Central memory CD8-positive, alpha-beta T cell (primary cell): ENCODE data around the gene PACRG.

Experiments
- ATAC-seq: fragments of 150-1000 bp; cut with Tn5 transposase; replicated peaks from 2 replicates; pipeline ENCODE4 v1.10.0; 2022; ENCODE audit warnings: mild to moderate bottlenecking, moderate FRiP score, moderate number of reproducible peaks; ENCODE audit not compliant: poor library complexity, severe bottlenecking; ENCODE audit errors: extremely low read depth
- DNase-seq, 2 donors: peaks; one replicate each; pipeline ENCODE4 v3.0.0; 2021; ENCODE audit warnings: low spot score in 2 of 2
- H3K27ac Mint-ChIP-seq: one replicate; pipeline ENCODE4 v1.8.0; 2022; ENCODE audit warnings: low read depth, mild to moderate bottlenecking, moderate library complexity, mixed read lengths
- H3K27me3 Mint-ChIP-seq: one replicate; pipeline ENCODE4 v1.8.0; 2022; ENCODE audit warnings: mixed read lengths
- H3K36me3 Mint-ChIP-seq: one replicate; pipeline ENCODE4 v1.8.0; 2022; ENCODE audit warnings: mild to moderate bottlenecking, moderate library complexity, mixed read lengths; ENCODE audit not compliant: insufficient read depth
- H3K4me1 Mint-ChIP-seq: one replicate; pipeline ENCODE4 v1.8.0; 2022; ENCODE audit warnings: mixed read lengths
- H3K4me3 Mint-ChIP-seq: one replicate; pipeline ENCODE4 v1.8.0; 2022; ENCODE audit warnings: mild to moderate bottlenecking, moderate library complexity, mixed read lengths
- H3K9me3 Mint-ChIP-seq: one replicate; pipeline ENCODE4 v1.8.0; 2022; ENCODE audit warnings: mixed read lengths

PACRG gene

GRCh38 chr6:163339466-163339865 lies 611.7 kb downstream of the PACRG start:
- peaks cover 5% of the 10 kb centered on the region for H3K4me1 Mint-ChIP-seq
- peaks cover 2% of the 10 kb centered on the region for H3K36me3 Mint-ChIP-seq
- H3K27me3 Mint-ChIP-seq = peaks cover 23% of the 10 kb centered on the region
- no peak overlapping the region for H3K4me3 Mint-ChIP-seq
- no peak for DNase-seq
- H3K9me3 Mint-ChIP-seq = no peaks in the 10 kb centered on the region
- H3K27ac Mint-ChIP-seq = no peak overlapping the region
- no peak for ATAC-seq

- H3K9me3 Mint-ChIP-seq = no peaks in the 10 kb centered on the region
- peaks cover 2% of the 10 kb centered on the region for H3K36me3 Mint-ChIP-seq
- peaks cover 15% of the 10 kb centered on the region for H3K27me3 Mint-ChIP-seq
- H3K4me1 Mint-ChIP-seq = peaks cover 5% of the 10 kb centered on the region
- no peak overlapping the region for H3K4me3 Mint-ChIP-seq
- no peak for ATAC-seq
- no peak overlapping the region for H3K27ac Mint-ChIP-seq
- no peak for DNase-seq
These were observed 612.6 kb downstream of the PACRG start for GRCh38 chr6:163340201-163340887.

DNA sequence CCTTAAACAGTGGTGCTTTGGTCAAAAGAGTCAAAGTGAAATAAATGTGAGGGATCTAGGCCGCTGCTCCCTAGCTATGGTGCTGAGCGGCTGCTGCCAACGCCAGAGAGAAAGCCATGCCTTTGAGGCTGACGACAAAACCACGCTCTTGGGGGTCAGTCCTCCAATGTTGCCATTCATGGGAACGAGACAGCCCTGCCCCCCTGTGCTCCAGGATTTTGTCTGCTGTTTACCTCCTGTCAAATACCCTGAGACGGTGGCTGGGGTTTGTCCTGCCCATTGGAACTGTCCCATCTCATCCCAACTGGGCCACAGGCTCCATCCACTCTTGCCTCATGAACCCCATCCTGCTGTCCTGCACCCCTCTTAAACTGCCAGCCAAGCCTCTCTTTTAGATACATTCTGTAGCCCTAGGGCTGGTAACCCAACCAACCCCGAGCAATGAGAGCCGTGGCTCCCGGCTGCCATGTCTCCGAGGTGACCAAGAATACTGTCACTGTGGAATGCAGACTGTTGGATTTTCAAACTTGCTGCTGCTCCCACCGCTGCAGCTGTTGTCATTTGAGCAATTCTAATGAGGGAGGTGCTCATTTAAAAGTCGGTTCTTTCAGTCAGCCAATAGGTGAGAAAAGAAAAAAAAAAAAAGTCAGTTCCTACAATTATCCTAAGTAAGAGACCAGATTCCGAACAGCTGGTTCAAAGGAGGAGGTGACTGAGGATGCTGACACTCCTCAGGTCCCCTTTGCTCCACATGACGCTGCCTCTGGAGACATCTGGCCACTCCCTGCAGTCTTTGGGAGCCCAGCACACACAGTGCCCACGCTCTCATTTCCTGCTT lies 613.7 kb downstream of the PACRG start:
- no peak overlapping the region for H3K4me3 Mint-ChIP-seq
- no peak for ATAC-seq
- peaks cover 3% of the 10 kb centered on the region for H3K4me1 Mint-ChIP-seq
- no peak for DNase-seq
- no peaks in the 10 kb centered on the region for H3K9me3 Mint-ChIP-seq
- H3K27me3 Mint-ChIP-seq = peaks cover 7% of the 10 kb centered on the region
- peaks cover 4% of the 10 kb centered on the region for H3K36me3 Mint-ChIP-seq
- no peak overlapping the region for H3K27ac Mint-ChIP-seq

DNA sequence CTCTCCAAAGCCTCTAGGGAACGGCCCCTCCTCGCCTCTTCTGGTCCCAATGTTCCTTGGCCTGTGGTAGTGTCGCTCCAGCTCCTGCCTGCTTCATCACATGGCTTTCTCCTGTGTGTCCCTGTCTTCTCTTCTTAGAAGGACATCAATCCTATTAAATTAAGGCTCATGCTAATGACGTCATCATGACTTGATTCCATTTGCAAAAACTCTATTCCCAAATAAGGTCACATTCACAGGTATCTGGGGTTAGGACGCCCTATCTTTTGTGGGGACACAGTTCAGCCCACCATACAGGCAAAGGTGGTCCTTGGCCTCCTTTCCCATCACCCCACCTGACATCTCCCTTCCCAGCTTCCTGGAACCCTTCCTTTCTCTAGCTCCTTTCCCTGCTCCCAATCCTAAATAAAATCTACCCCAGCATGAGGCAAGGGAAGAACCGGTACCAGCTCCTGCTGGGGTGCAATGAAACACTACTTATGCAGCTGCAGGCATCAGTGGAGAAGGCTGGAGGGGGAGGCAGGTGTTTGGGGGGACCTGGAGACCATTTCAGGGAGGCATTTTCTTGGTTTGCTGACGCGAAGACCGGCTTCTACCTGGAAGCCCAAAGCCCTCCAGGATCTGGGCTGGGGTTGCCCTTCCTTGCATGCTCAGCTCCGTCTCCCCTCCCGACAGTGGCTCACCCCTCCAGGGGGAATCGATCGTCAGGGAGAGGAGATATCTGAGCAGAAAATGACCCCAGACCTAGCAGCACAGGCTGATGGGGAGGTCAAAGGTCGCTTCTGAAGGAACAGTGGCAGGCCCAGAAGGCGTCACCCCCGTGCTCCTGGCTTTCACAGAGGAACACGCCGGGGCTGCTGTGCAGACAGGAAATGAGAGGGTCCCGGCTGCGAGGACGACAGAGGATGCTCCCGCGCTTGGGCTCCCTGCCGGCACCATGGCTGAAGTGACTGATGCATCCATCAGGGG lies 615.1 kb downstream of the PACRG start:
- ATAC-seq = no peak

GRCh38 chr6:163343609-163344008 lies 615.8 kb downstream of the PACRG start:
- H3K4me1 Mint-ChIP-seq = no peaks in the 10 kb centered on the region
- ATAC-seq (no peak), DNase-seq (no peak)
- H3K27ac Mint-ChIP-seq = no peak overlapping the region
- no peak overlapping the region for H3K4me3 Mint-ChIP-seq
- H3K9me3 Mint-ChIP-seq = no peaks in the 10 kb centered on the region
- peaks cover 4% of the 10 kb centered on the region for H3K36me3 Mint-ChIP-seq
- H3K27me3 Mint-ChIP-seq = no peaks in the 10 kb centered on the region

More for the DNA sequence above, 615.1 kb downstream of the PACRG start:
- no peak overlapping the region for H3K4me3 Mint-ChIP-seq
- no peaks in the 10 kb centered on the region for H3K4me1 Mint-ChIP-seq
- peaks cover 4% of the 10 kb centered on the region for H3K36me3 Mint-ChIP-seq
- H3K27me3 Mint-ChIP-seq = no peaks in the 10 kb centered on the region
- no peak for DNase-seq
- H3K9me3 Mint-ChIP-seq = no peaks in the 10 kb centered on the region
- no peak overlapping the region for H3K27ac Mint-ChIP-seq

- DNase-seq = no peak
- H3K9me3 Mint-ChIP-seq = no peaks in the 10 kb centered on the region
- no peak overlapping the region for H3K4me3 Mint-ChIP-seq
- H3K27ac Mint-ChIP-seq = no peak overlapping the region
- no peaks in the 10 kb centered on the region for H3K4me1 Mint-ChIP-seq
- no peak for ATAC-seq
- H3K36me3 Mint-ChIP-seq = peaks cover 2% of the 10 kb centered on the region
- no peaks in the 10 kb centered on the region for H3K27me3 Mint-ChIP-seq
These were observed 616.6 kb downstream of the PACRG start for GRCh38 chr6:163344411-163344810.

- H3K27ac Mint-ChIP-seq = no peak overlapping the region
- H3K36me3 Mint-ChIP-seq = peaks cover 2% of the 10 kb centered on the region
- H3K9me3 Mint-ChIP-seq = no peaks in the 10 kb centered on the region
- ATAC-seq = no peak
- peaks cover 7% of the 10 kb centered on the region for H3K27me3 Mint-ChIP-seq
- no peak for DNase-seq
- no peak overlapping the region for H3K4me3 Mint-ChIP-seq
- H3K4me1 Mint-ChIP-seq = no peaks in the 10 kb centered on the region
These were observed 618.2 kb downstream of the PACRG start for GRCh38 chr6:163345931-163346330.

GRCh38 chr6:163346497-163346961 lies 618.8 kb downstream of the PACRG start:
- no peak overlapping the region for H3K4me3 Mint-ChIP-seq
- H3K4me1 Mint-ChIP-seq = no peaks in the 10 kb centered on the region

GRCh38 chr6:163347021-163347446 lies 619.3 kb downstream of the PACRG start:
- DNase-seq (no peak), ATAC-seq (no peak)
- no peaks in the 10 kb centered on the region for H3K9me3 Mint-ChIP-seq
- H3K27me3 Mint-ChIP-seq = peaks cover 7% of the 10 kb centered on the region
- no peaks in the 10 kb centered on the region for H3K4me1 Mint-ChIP-seq
- H3K4me3 Mint-ChIP-seq = no peak overlapping the region
- H3K36me3 Mint-ChIP-seq = peaks cover 2% of the 10 kb centered on the region
- H3K27ac Mint-ChIP-seq = no peak overlapping the region

More at GRCh38 chr6:163346497-163346961, 618.8 kb downstream of the PACRG start:
- no peak overlapping the region for H3K27ac Mint-ChIP-seq
- DNase-seq (no peak), ATAC-seq (no peak)
- peaks cover 7% of the 10 kb centered on the region for H3K27me3 Mint-ChIP-seq
- no peaks in the 10 kb centered on the region for H3K9me3 Mint-ChIP-seq
- H3K36me3 Mint-ChIP-seq = peaks cover 2% of the 10 kb centered on the region

DNA sequence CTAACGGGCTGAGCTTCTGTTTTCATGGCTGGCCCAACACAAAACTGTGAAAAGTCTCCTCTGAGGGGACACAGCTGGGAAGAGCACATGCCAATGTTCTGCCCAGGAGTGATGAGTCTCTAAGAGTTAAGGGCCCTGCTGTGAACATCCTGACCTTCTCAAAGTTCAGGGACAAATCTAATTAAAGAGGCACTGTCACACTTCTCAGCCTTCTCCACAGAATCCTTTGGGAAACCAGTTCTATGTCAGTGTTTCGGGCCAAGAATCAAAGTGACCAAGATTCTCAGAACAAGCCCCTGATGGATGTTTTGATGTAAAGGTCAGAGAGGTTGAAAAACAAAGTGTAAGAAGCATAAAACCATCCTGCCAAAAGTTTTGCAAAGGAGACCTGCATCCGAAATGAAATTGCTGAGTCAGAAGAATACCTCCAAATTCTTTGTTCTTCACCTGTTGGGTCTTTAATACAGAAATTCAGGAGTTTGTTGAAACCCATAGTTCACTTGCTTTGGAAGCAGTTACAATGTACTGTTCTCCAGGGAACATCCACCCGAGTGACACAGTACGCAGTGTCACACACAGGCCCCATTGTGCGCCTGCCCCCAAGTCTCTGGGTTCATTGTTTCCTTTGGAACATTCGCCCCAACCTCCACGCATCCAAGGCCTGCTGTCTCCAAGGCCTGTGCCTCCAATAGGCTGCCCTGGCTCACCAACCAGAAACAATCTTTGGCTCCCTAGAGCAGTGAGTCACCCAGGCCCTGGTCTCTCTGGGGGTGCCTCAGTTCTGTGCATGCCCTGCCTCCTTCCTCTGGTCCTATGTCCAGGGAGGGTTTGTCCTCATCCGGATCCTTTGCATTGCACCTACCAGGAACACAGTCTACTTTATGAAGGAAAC lies 621.3 kb downstream of the PACRG start:
- H3K27ac Mint-ChIP-seq = no peak overlapping the region
- H3K9me3 Mint-ChIP-seq = no peaks in the 10 kb centered on the region
- no peaks in the 10 kb centered on the region for H3K4me1 Mint-ChIP-seq
- no peak overlapping the region for H3K4me3 Mint-ChIP-seq
- ATAC-seq (no peak), DNase-seq (no peak)
- H3K36me3 Mint-ChIP-seq = peaks cover 2% of the 10 kb centered on the region
- peaks cover 7% of the 10 kb centered on the region for H3K27me3 Mint-ChIP-seq

GRCh38 chr6:163349696-163350095 lies 621.9 kb downstream of the PACRG start:
- Mint-ChIP-seq H3K9me3 (no peaks in the 10 kb centered on the region), H3K27ac (no peak overlapping the region), H3K4me3 (no peak overlapping the region), H3K4me1 (no peaks in the 10 kb centered on the region), H3K36me3 (peaks cover 2% of the 10 kb centered on the region), H3K27me3 (peaks cover 7% of the 10 kb centered on the region)
- no peak for ATAC-seq
- no peak for DNase-seq
